K562 (cell line): ENCODE measurements around the gene BET1L. TPM values are rescaled to one million over a fixed set of nuclear protein-coding genes. Genes with fewer than 3 reads are reported as not detected.

Source experiments
- ATAC-seq: fragments of 200-7000 bp; cut with Tn5 transposase; 3 replicates; pipeline ENCODE4 v1.9.1; 2020; ENCODE audit warnings: moderate library complexity
- BruUV-seq: library from RNA; stranded (reverse); fragments of 400-500 nt; replicated peaks from 2 replicates; lab custom pipeline; 2021; lab: Mats Ljungman, UMichigan
- CTCF ChIA-PET: fragments of 300-600 bp; formaldehyde crosslinking; extraction: SDS; loops from one replicate; lab custom pipeline; 2021; ENCODE audit warnings: low intra/inter-chr PET ratio; lab: Yijun Ruan, JAX
- POLR2A ChIA-PET: fragments of 300-600, 350-650 bp; sonication (Branson Sonifier 250); formaldehyde crosslinking; extraction: SDS; loops from one replicate; lab custom pipeline; 2021; ENCODE audit warnings: antibody characterized with exemption, inconsistent platforms; lab: Yijun Ruan, JAX
- DNase-seq, 4 experiments: peaks; one replicate each; pipeline versions ENCODE4 v3.0.0 to v3.0.0-alpha.2; 2011 to 2018; ENCODE audit warnings: low spot score in 3 of 4, mixed read lengths in 3 of 4; ENCODE audit errors: extremely low read depth in 1 of 4
- FAIRE-seq: peaks from 2 replicates; lab custom pipeline; 2011; peaks lifted over from hg19 to GRCh38; lab: Jason Lieb, UNC
- H2AFZ ChIP-seq: 2 replicates; pipeline ENCODE4 v1.6.0; 2011; ENCODE audit warnings: low read depth, low read length, control low read depth, inconsistent platforms
- H3K27ac ChIP-seq: fragments of 200-600 bp; 3 replicates; pipeline ENCODE4 v1.8.0; 2011; ENCODE audit warnings: low read depth, mild to moderate bottlenecking, control low read depth, inconsistent platforms, low read length, moderate library complexity, mixed read lengths; ENCODE audit errors: extremely low read depth
- H3K27me3 ChIP-seq, 2 experiments: fragments of 300-600 bp in 1 of 2; 2 replicates in 1 of 2; 3 replicates in 1 of 2; pipeline versions ENCODE4 v1.6.0 to v1.8.0; 2011; ENCODE audit warnings: inconsistent platforms in 2 of 2, low read length in 2 of 2, mild to moderate bottlenecking in 1 of 2, mixed read lengths in 1 of 2, moderate library complexity in 1 of 2; ENCODE audit not compliant: control insufficient read depth in 2 of 2, insufficient read depth in 2 of 2
- H3K36me3 ChIP-seq: fragments of 300-600 bp; 3 replicates; pipeline ENCODE4 v1.8.0; 2011; ENCODE audit warnings: mild to moderate bottlenecking, low read length, inconsistent platforms; ENCODE audit not compliant: control insufficient read depth, insufficient read depth
- H3K4me1 ChIP-seq, 2 experiments: fragments of 200-600 bp in 1 of 2; replicated peaks in 1 of 2; 2 replicates in 1 of 2; 3 replicates in 1 of 2; pipeline versions ENCODE4 v1.5.1 to v1.8.0; 2011; ENCODE audit warnings: inconsistent platforms in 2 of 2, low read length in 2 of 2, mild to moderate bottlenecking in 1 of 2, mixed read lengths in 1 of 2, moderate library complexity in 1 of 2; ENCODE audit not compliant: control insufficient read depth in 2 of 2, insufficient read depth in 2 of 2
- H3K4me2 ChIP-seq: 2 replicates; pipeline ENCODE4 v1.6.1; 2011; ENCODE audit warnings: low read length, control low read depth, inconsistent platforms, mixed read lengths; ENCODE audit not compliant: insufficient read depth
- H3K4me3 ChIP-seq: fragments of 200-600 bp; sonication (generic), shearing (Covaris generic); 2 replicates; pipeline ENCODE4 v1.5.1; 2016; ENCODE audit warnings: control low read depth, inconsistent platforms
- H3K79me2 ChIP-seq: fragments of 200-600 bp; 3 replicates; pipeline ENCODE4 v1.8.0; 2011; ENCODE audit warnings: low read length, inconsistent platforms; ENCODE audit not compliant: control insufficient read depth, insufficient read depth
- H3K9ac ChIP-seq, 2 experiments: 2 replicates each; pipeline versions ENCODE4 v1.6.0 to v1.6.1; 2011; ENCODE audit warnings: low read depth in 2 of 2, low read length in 2 of 2, control low read depth in 1 of 2, inconsistent platforms in 1 of 2, mild to moderate bottlenecking in 1 of 2, mixed read lengths in 1 of 2; ENCODE audit not compliant: insufficient read depth in 1 of 2
- H3K9me1 ChIP-seq: one replicate; pipeline ENCODE4 v1.6.0; 2011; ENCODE audit warnings: inconsistent platforms, mild to moderate bottlenecking, low read length, moderate library complexity; ENCODE audit not compliant: control insufficient read depth, insufficient read depth
- H3K9me3 ChIP-seq: replicated peaks from 2 replicates; pipeline ENCODE4 v1.5.1; 2011; ENCODE audit warnings: low read depth, low read length, inconsistent platforms; ENCODE audit not compliant: control insufficient read depth, insufficient read depth
- H4K20me1 ChIP-seq: replicated peaks from 2 replicates; pipeline ENCODE4 v1.6.1; 2011; ENCODE audit warnings: low read length, inconsistent platforms, mixed read lengths; ENCODE audit not compliant: control insufficient read depth, insufficient read depth
- BRCA1 ChIP-seq, 2 experiments: fragments of 450-650 bp in 1 of 2; sonication (generic) in 1 of 2; formaldehyde crosslinking in 1 of 2; IDR thresholded peaks; 2 replicates each; pipeline versions ENCODE4 v1.5.0 to v1.6.1; 2017 to 2020; ENCODE audit warnings: mild to moderate bottlenecking in 1 of 2, missing genetic modification reagents in 1 of 2
- CBX3 ChIP-seq, 2 experiments: IDR thresholded peaks; 1 replicate in 1 of 2; 2 replicates in 1 of 2; pipeline ENCODE4 v1.6.1; 2012; ENCODE audit warnings: inconsistent platforms in 2 of 2, low read length in 2 of 2, borderline replicate concordance in 1 of 2, control low read depth in 1 of 2
- CBX5 ChIP-seq: IDR thresholded peaks from 2 replicates; pipeline ENCODE4 v1.6.1; 2014; ENCODE audit warnings: low read depth, borderline replicate concordance
- ELF1 ChIP-seq: fragments of 200-800 bp; sonication (Bioruptor generic); IDR thresholded peaks from 2 replicates; pipeline ENCODE4 v1.6.1; 2016; ENCODE audit warnings: missing genetic modification characterization, missing compliant biosample characterization
- FOSL1 ChIP-seq: fragments of 200-800 bp; sonication (Bioruptor generic); conservative IDR thresholded peaks from 2 replicates; pipeline ENCODE4 v1.6.1; 2016; ENCODE audit warnings: missing genetic modification characterization, missing compliant biosample characterization
- FUS ChIP-seq: fragments of 200-400 bp; formaldehyde crosslinking; optimal IDR thresholded peaks from 2 replicates; pipeline ENCODE3; 2017; ENCODE audit warnings: low read depth, low read length
- KHSRP ChIP-seq: fragments of 450-650 bp; IDR thresholded peaks from 2 replicates; pipeline ENCODE4 v1.6.1; 2017
- NFXL1 ChIP-seq: fragments of 450-650 bp; formaldehyde crosslinking; IDR thresholded peaks from 2 replicates; pipeline ENCODE4 v1.4.0; 2021; ENCODE audit warnings: mild to moderate bottlenecking
- STAT5B ChIP-seq: fragments of 250-450 bp; sonication (Bioruptor Pico); IDR thresholded peaks from 2 replicates; pipeline ENCODE4 v1.8.0; 2021; ENCODE audit warnings: mild to moderate bottlenecking, inconsistent platforms
- ZC3H4 ChIP-seq: sonication (generic); formaldehyde crosslinking; IDR thresholded peaks from 2 replicates; pipeline ENCODE4 v1.9.0; 2021; ENCODE audit warnings: missing genetic modification reagents, borderline replicate concordance
- ZNF785 ChIP-seq: fragments of 250-450 bp; sonication (Bioruptor Pico); IDR thresholded peaks from 2 replicates; pipeline ENCODE4 v1.4.0; 2020; ENCODE audit warnings: mild to moderate bottlenecking
- WGBS: fragments of 100-300 bp; shearing (Covaris generic); methylation state at CpG from one replicate; pipeline ENCODE4 v1.1.6; 2016; ENCODE audit warnings: low coverage, mixed read lengths; ENCODE audit not compliant: insufficient coverage; ENCODE audit errors: missing lambda C conversion rate; 5-methylcytosine and 5-hydroxymethylcytosine counted together
- in situ Hi-C: fragments of 300-500 bp; cut with MboI; formaldehyde crosslinking; loops from 4 replicates; pipeline ENCODE4 v1.15.0; 2018; ENCODE audit warnings: inconsistent platforms, mixed read lengths
- intact Hi-C: fragments of 100-400 bp; cut with micrococcal nuclease; formaldehyde crosslinking; loops from 2 replicates; pipeline ENCODE4 v1.14.2; 2022
- polyA plus RNA-seq, 8 experiments: library from polyadenylated mRNA; depleted of rRNA in 4 of 8; stranded (reverse) in 5 of 8; unstranded in 3 of 8; fragments of >200 nt; fragmentation: Nextera tagmentation in 2 of 8; fragmentation: Illumina TruSeq in 1 of 8; extraction: Ambion mirVana in 2 of 8; extraction: Trizol in 1 of 8; gene quantifications; 2 replicates each; pipeline versions ENCODE4 v1.2.1 to v1.2.3, GENCODE V29; 2011 to 2014; ENCODE audit warnings: inconsistent platforms in 1 of 8, missing spikeins in 1 of 8
- total RNA-seq, 7 experiments: library from RNA; depleted of rRNA in 6 of 7; stranded (reverse); fragments of >200 nt in 6 of 7; fragmentation: Illumina TruSeq in 2 of 7; extraction: Trizol in 2 of 7; gene quantifications; 2 replicates each; pipeline versions ENCODE4 v1.2.1 to v1.2.3, GENCODE V29; 2011 to 2021; ENCODE audit warnings: low replicate concordance in 1 of 7
- TF ChIP-seq, protein P1 (sequence below), 3 experiments: IDR thresholded peaks in 2 of 3; conservative IDR thresholded peaks in 1 of 3; 2 replicates each; pipeline ENCODE4 v1.5.1; 2011 to 2012; ENCODE audit warnings: low read length in 3 of 3, mild to moderate bottlenecking in 3 of 3, control low read depth in 2 of 3, improper control_type of control experiment in 1 of 3, inconsistent platforms in 1 of 3, low read depth in 1 of 3, mixed read lengths in 1 of 3, moderate library complexity in 1 of 3; ENCODE audit not compliant: insufficient read depth in 2 of 3
- TF ChIP-seq, protein P2 (sequence below): fragments of 450-650 bp; IDR thresholded peaks from 2 replicates; pipeline ENCODE4 v1.6.1; 2016; ENCODE audit warnings: low read depth, mild to moderate bottlenecking, moderate library complexity

BET1L gene
- total and polyA plus RNA-seq, 9 of the 15 experiments (the other 6 are each of a cell fraction or from before 2014, with no cell fraction given), result 9.9 to 69.1 (median 19.9) TPM

DNA sequence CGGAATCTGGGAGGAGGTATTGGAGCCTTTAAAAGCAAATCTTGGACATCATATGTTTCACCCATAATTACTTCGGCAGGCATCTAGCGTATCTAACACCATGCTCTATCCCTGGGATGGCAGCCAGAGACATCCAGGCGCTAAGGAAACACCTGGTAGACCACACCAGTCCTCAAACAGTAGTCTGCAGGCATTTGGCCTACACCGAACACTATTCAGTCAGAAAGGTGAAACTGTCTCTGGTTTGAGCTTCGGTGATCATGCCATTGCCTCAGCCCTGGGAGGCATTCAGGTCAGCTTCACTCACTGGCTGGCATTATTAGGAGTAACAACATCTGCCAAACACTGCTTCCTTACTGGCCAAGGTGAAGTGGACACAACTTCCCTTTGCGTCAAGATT, 17.2 kb upstream of the BET1L start:
- ATAC-seq, result no peak

More for the DNA sequence above, 17.2 kb upstream of the BET1L start:
- intact Hi-C loops (no loop called here), in situ Hi-C loops (no loop called here)
- Histone ChIP-seq H3K4me1 (peaks cover 12 to 16% of the 10 kb centered on the region in 2 experiments; a peak in 4 of 5 replicates), H3K27me3 (no peaks in the 10 kb centered on the region), H3K9me1 (no peaks in the 10 kb centered on the region), H3K27ac (no peak overlapping the region), H4K20me1 (no peaks in the 10 kb centered on the region), H3K4me3 (no peak overlapping the region), H3K36me3 (peaks cover 31% of the 10 kb centered on the region; the same call in 2 of the 3 replicates), H3K9ac (no peak overlapping the region), H3K79me2 (peaks cover 3% of the 10 kb centered on the region; the same call in 1 of the 3 replicates), H3K4me2 (no peak overlapping the region), H2AFZ (no peak overlapping the region), H3K9me3 (peaks cover 7% of the 10 kb centered on the region)
- 83% methylated on average over 7 of the region's 7 CpGs for WGBS
- POLR2A ChIA-PET, result interaction anchor here (0.5 to 0.7 kb wide), 3 partner anchors 8 to 275 kb away, joined by 3 to 4 read pairs (median 3); no protein-coding TSS in a partner anchor
- FAIRE-seq (no peak), DNase-seq (no peak)
- no TSS peak for BruUV-seq
- no peak for TF ChIP-seq NFXL1
- no peak for TF ChIP-seq BRCA1 (IDR thresholded peaks at IDR 0.05)
- no peak for TF ChIP-seq BRCA1 (CRISPR knock-in tag; IDR thresholded peaks at IDR 0.05)
- TF ChIP-seq ZC3H4 (CRISPR knock-in tag), result no peak
- TF ChIP-seq FOSL1 (tag), result no peak
- TF ChIP-seq ELF1 (tag), result no peak
- TF ChIP-seq STAT5B (CRISPR knock-in tag), result no peak
- TF ChIP-seq, protein P1, sequence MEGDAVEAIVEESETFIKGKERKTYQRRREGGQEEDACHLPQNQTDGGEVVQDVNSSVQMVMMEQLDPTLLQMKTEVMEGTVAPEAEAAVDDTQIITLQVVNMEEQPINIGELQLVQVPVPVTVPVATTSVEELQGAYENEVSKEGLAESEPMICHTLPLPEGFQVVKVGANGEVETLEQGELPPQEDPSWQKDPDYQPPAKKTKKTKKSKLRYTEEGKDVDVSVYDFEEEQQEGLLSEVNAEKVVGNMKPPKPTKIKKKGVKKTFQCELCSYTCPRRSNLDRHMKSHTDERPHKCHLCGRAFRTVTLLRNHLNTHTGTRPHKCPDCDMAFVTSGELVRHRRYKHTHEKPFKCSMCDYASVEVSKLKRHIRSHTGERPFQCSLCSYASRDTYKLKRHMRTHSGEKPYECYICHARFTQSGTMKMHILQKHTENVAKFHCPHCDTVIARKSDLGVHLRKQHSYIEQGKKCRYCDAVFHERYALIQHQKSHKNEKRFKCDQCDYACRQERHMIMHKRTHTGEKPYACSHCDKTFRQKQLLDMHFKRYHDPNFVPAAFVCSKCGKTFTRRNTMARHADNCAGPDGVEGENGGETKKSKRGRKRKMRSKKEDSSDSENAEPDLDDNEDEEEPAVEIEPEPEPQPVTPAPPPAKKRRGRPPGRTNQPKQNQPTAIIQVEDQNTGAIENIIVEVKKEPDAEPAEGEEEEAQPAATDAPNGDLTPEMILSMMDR (IDR thresholded peaks at IDR 0.05 in 2 of 3, conservative IDR thresholded peaks at IDR 0.05 in 1 of 3; ENCODE audit: insufficient read depth in 2 of 3, low read depth in 1 of 3, low read length in 3 of 3), result no peak
- TF ChIP-seq FUS, result no peak
- 0 out of 2 replicates have a peak, but pooled peaks have one; percentile 40 for TF ChIP-seq CBX5
- TF ChIP-seq, protein P2, sequence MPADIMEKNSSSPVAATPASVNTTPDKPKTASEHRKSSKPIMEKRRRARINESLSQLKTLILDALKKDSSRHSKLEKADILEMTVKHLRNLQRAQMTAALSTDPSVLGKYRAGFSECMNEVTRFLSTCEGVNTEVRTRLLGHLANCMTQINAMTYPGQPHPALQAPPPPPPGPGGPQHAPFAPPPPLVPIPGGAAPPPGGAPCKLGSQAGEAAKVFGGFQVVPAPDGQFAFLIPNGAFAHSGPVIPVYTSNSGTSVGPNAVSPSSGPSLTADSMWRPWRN, result no peak
- no peak for TF ChIP-seq KHSRP
- TF ChIP-seq CBX3 (IDR thresholded peaks at IDR 0.05; ENCODE audit: borderline replicate concordance in 1 of 2, low read length in 2 of 2), result peak in 1 of 2 experiments; percentile 72; a peak in 1 of 3 replicates
- no peak for TF ChIP-seq ZNF785 (CRISPR knock-in tag)
- CTCF ChIA-PET, result no interaction called here
